Transverse colon (tissue), 4 donors: Measurements from ENCODE around the gene RBFOX2. TPM values are rescaled to one million over a fixed set of nuclear protein-coding genes. Genes with fewer than 3 reads are reported as not detected.
A peak's percentile ranks its signal among the peaks of the same experiment; 100 is the strongest.

Experiments used
- DNase-seq: peaks from one replicate; pipeline ENCODE4 v3.0.0-alpha.2; 2019
- H3K27ac ChIP-seq, 4 donors: fragments of 200-600 bp; sonication (generic); 2 replicates each; pipeline ENCODE4 v1.5.1; 2016 to 2018; ENCODE audit warnings: inconsistent platforms in 4 of 4
- H3K27me3 ChIP-seq: fragments of 200-600 bp; sonication (generic); 2 replicates; pipeline ENCODE4 v1.5.1; 2017; ENCODE audit warnings: inconsistent platforms
- H3K36me3 ChIP-seq, 4 donors: fragments of 200-600 bp; sonication (generic); 2 replicates each; pipeline ENCODE4 v1.5.1; 2017 to 2019; ENCODE audit warnings: inconsistent platforms in 4 of 4
- H3K4me1 ChIP-seq, 4 donors: fragments of 200-600 bp; sonication (generic); 2 replicates each; pipeline ENCODE4 v1.5.1; 2017 to 2020; ENCODE audit warnings: inconsistent platforms in 4 of 4
- H3K4me3 ChIP-seq, 4 donors: fragments of 200-600 bp; sonication (generic); 1 replicate in 1 of 4; 2 replicates in 3 of 4; pipeline versions ENCODE4 v1.5.1 to v1.6.1; 2017 to 2019; ENCODE audit warnings: inconsistent platforms in 4 of 4
- H3K9me3 ChIP-seq, 2 donors: fragments of 200-600 bp; sonication (generic); 2 replicates each; pipeline ENCODE4 v1.5.1; 2017 to 2019; ENCODE audit warnings: inconsistent platforms in 2 of 2
- CTCF ChIP-seq, 5 experiments: fragments of 200-600 bp in 3 of 5; fragments of 450-650 bp in 2 of 5; sonication (generic) in 3 of 5; IDR thresholded peaks; 1 replicate in 2 of 5; 2 replicates in 3 of 5; pipeline ENCODE4 v1.5.1; 2016 to 2017; ENCODE audit warnings: antibody characterized with exemption in 5 of 5, inconsistent platforms in 3 of 5, mild to moderate bottlenecking in 2 of 5, moderate library complexity in 1 of 5
- EP300 ChIP-seq: sonication (generic); formaldehyde crosslinking; IDR thresholded peaks from one replicate; pipeline ENCODE4 v1.6.1; 2017; ENCODE audit warnings: antibody characterized with exemption, low read depth
- POLR2A ChIP-seq: fragments of 450-650 bp; IDR thresholded peaks from one replicate; pipeline ENCODE4 v1.6.1; 2016; ENCODE audit warnings: antibody characterized with exemption, mild to moderate bottlenecking, moderate library complexity
- POLR2AphosphoS5 ChIP-seq, 3 donors: sonication (generic); formaldehyde crosslinking; IDR thresholded peaks; one replicate each; pipeline ENCODE4 v1.6.1; 2016; ENCODE audit warnings: antibody characterized with exemption in 3 of 3
- WGBS, 2 donors: methylation state at CpG; one replicate each; pipeline ENCODE4 v1.1.5; 2018; ENCODE audit warnings: low coverage in 1 of 2; 5-methylcytosine and 5-hydroxymethylcytosine counted together
- in situ Hi-C, 4 donors: fragments of 200-750 bp; cut with MboI; loops; one replicate each; pipeline versions ENCODE4 v1.15.0 to v1.15.1; 2017; ENCODE audit warnings: low sequenced_read_pairs in 3 of 4, low pct_ligation_motif_present in 1 of 4, low pct_unique_long_range_greater_than_20kb in 1 of 4
- intact Hi-C: fragments of 100-400 bp; cut with DNase I; formaldehyde crosslinking; loops from one replicate; pipeline ENCODE4 v1.15.1; 2023; ENCODE audit warnings: low total_unique reads
- total RNA-seq, 4 donors: library from RNA; depleted of rRNA; stranded (reverse); fragments of >200 nt; gene quantifications; one replicate each; pipeline ENCODE4 v1.1.0, GENCODE V29; 2016

The RBFOX2 gene
- total RNA-seq, 4 donors from 2014 or later, result 27.3 to 61.1 (median 43.1) TPM

- no peak for TF ChIP-seq EP300
- TF ChIP-seq CTCF (IDR thresholded peaks at IDR 0.05), result no peak
- no peak for TF ChIP-seq POLR2A
- no peak for TF ChIP-seq POLR2AphosphoS5 (IDR thresholded peaks at IDR 0.05)
- H3K36me3 ChIP-seq, result no peaks in the 10 kb centered on the region
- H3K27ac ChIP-seq, result peak overlapping the region in 1 of 4 donors; percentile 13
- intact Hi-C loops, result no loop called here
- in situ Hi-C loops, result loop anchor here in 1 of 4 donors (25.0 kb wide), 1 partner anchor 263 kb away; the partner anchor contains the start of gene APOL6
- H3K4me1 ChIP-seq, result peaks cover 3 to 37% (median 8%) of the 10 kb centered on the region in 4 donors
- DNase-seq, result no peak
- H3K4me3 ChIP-seq, result no peak overlapping the region
- no peaks in the 10 kb centered on the region for H3K9me3 ChIP-seq
- WGBS, 2 donors, result 60 to 77% methylated on average over 4 to 5 of the region's 5 CpGs
- no peaks in the 10 kb centered on the region for H3K27me3 ChIP-seq
Observed at GRCh38 chr22:35900483-35901168, 128.0 kb downstream of the RBFOX2 start.

- intact Hi-C loops, result no loop called here
- Histone ChIP-seq H3K36me3 (no peaks in the 10 kb centered on the region), H3K9me3 (no peaks in the 10 kb centered on the region), H3K27ac (no peak overlapping the region), H3K4me3 (no peak overlapping the region), H3K27me3 (no peaks in the 10 kb centered on the region), H3K4me1 (peaks cover 6 to 44% (median 14%) of the 10 kb centered on the region in 4 donors)
- in situ Hi-C loops, result loop anchor here in 1 of 4 donors (25.0 kb wide), 1 partner anchor 262 kb away; the partner anchor contains the start of gene APOL6
- DNase-seq, result no peak
- TF ChIP-seq CTCF (IDR thresholded peaks at IDR 0.05) (no peak), POLR2A (no peak), EP300 (no peak), POLR2AphosphoS5 (IDR thresholded peaks at IDR 0.05) (no peak)
Observed at GRCh38 chr22:35899736-35900135, 128.9 kb downstream of the RBFOX2 start.

- Histone ChIP-seq H3K4me1 (peaks cover 6 to 38% (median 10%) of the 10 kb centered on the region in 4 donors), H3K27ac (peak overlapping the region; percentile 67 to 85 (median 70)), H3K27me3 (no peaks in the 10 kb centered on the region), H3K4me3 (no peak overlapping the region), H3K36me3 (no peaks in the 10 kb centered on the region), H3K9me3 (no peaks in the 10 kb centered on the region)
- no peak for DNase-seq
- WGBS, 2 donors, result 75 to 78% methylated on average over 7 of the region's 7 CpGs
- in situ Hi-C loops (no loop called here), intact Hi-C loops (no loop called here)
- TF ChIP-seq POLR2A (no peak), CTCF (IDR thresholded peaks at IDR 0.05) (no peak), POLR2AphosphoS5 (IDR thresholded peaks at IDR 0.05) (no peak), EP300 (no peak)
Observed at GRCh38 chr22:35896111-35896705, 132.4 kb downstream of the RBFOX2 start.

- no peaks in the 10 kb centered on the region for H3K9me3 ChIP-seq
- intact Hi-C loops (no loop called here), in situ Hi-C loops (no loop called here)
- 37 to 57% methylated on average over 3 to 7 of the region's 7 CpGs for WGBS, 2 donors
- H3K4me1 ChIP-seq, result peaks cover 6 to 30% (median 10%) of the 10 kb centered on the region in 4 donors
- DNase-seq, result peak; percentile 12
- H3K36me3 ChIP-seq, result no peaks in the 10 kb centered on the region
- TF ChIP-seq POLR2AphosphoS5 (IDR thresholded peaks at IDR 0.05) (no peak), POLR2A (no peak), EP300 (no peak), CTCF (IDR thresholded peaks at IDR 0.05) (no peak)
- H3K27ac ChIP-seq, result peak overlapping the region; percentile 67 to 85 (median 70)
- H3K4me3 ChIP-seq, result peak overlapping the region in 3 of 4 donors; percentile 5 to 29 (median 6)
- no peaks in the 10 kb centered on the region for H3K27me3 ChIP-seq
Observed at GRCh38 chr22:35894937-35895708, 133.5 kb downstream of the RBFOX2 start.
